Measurements from ENCODE around the gene SHC3. TPM values are rescaled to one million over a fixed set of nuclear protein-coding genes. Genes with fewer than 3 reads are reported as not detected.

The SHC3 gene
- total RNA-seq, 2 donors from 2014 or later = 1.5 to 1.8 TPM

- H3K4me1 ChIP-seq (ENCODE audit: control insufficient read depth in 1 of 2, low read depth in 2 of 2) = no peaks in the 10 kb centered on the region
- H3K4me3 ChIP-seq = no peak overlapping the region
- H3K36me3 ChIP-seq = no peaks in the 10 kb centered on the region
- no peak for ATAC-seq (ENCODE audit: insufficient number of reproducible peaks, low FRiP score, low read depth)
- no peak for DNase-seq (ENCODE audit: low spot score)
- H3K27ac ChIP-seq = no peak overlapping the region
- H3K27me3 ChIP-seq (replicated peaks; ENCODE audit: insufficient read depth) = no peaks in the 10 kb centered on the region
- H3K9me3 ChIP-seq = no peaks in the 10 kb centered on the region
- TF ChIP-seq CTCF (IDR thresholded peaks at IDR 0.05) = no peak
These were observed 218.0 kb downstream of the SHC3 start for GRCh38 chr9:88960632-88961031.

GRCh38 chr9:88959727-88960469 lies 218.7 kb downstream of the SHC3 start:
- TF ChIP-seq CTCF (IDR thresholded peaks at IDR 0.05) = no peak
- no peak for ATAC-seq (ENCODE audit: insufficient number of reproducible peaks, low FRiP score, low read depth)

DNA sequence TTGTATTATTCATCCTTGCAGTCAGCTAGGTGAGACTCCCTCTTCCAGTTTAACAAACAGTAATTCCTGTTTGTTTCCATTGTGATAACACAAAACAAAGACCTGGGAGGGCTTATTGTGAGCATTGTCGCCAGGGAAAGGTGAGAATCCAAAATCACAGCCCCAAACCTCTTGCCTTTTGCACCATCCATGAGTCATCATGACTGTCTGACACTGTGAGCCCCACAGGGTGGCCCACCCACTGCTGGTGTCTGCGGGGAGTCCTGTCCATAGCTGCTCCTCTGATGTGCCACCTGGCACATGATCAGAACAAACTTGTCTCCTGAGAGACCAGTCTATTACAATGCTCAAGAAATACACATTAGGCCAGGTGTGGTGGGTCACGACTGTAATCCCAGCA lies 221.1 kb downstream of the SHC3 start:
- DNase-seq (ENCODE audit: low spot score) (no peak), ATAC-seq (ENCODE audit: insufficient number of reproducible peaks, low FRiP score, low read depth) (no peak)
- no peak for TF ChIP-seq CTCF (IDR thresholded peaks at IDR 0.05)
- Histone ChIP-seq H3K36me3 (no peaks in the 10 kb centered on the region), H3K27ac (no peak overlapping the region), H3K9me3 (no peaks in the 10 kb centered on the region), H3K4me3 (no peak overlapping the region), H3K27me3 (replicated peaks; ENCODE audit: insufficient read depth) (no peaks in the 10 kb centered on the region), H3K4me1 (ENCODE audit: control insufficient read depth in 1 of 2, low read depth in 2 of 2) (no peaks in the 10 kb centered on the region)

More at GRCh38 chr9:88959727-88960469, 218.7 kb downstream of the SHC3 start:
- no peak overlapping the region for H3K4me3 ChIP-seq
- H3K9me3 ChIP-seq = no peaks in the 10 kb centered on the region
- no peaks in the 10 kb centered on the region for H3K4me1 ChIP-seq (ENCODE audit: control insufficient read depth in 1 of 2, low read depth in 2 of 2)
- DNase-seq (ENCODE audit: low spot score) = no peak
- H3K36me3 ChIP-seq = no peaks in the 10 kb centered on the region
- H3K27ac ChIP-seq = no peak overlapping the region
- H3K27me3 ChIP-seq (replicated peaks; ENCODE audit: insufficient read depth) = no peaks in the 10 kb centered on the region

Other genes starting within 250 kb of the SHC3 start
- gene S1PR3, start 187.3 kb downstream of the SHC3 start, total RNA-seq = 100 to 1,000 TPM; 125 to 173 TPM
- 1 to 10 TPM; 2.3 to 4.7 TPM for gene CKS2, start 132.4 kb upstream of the SHC3 start, total RNA-seq
- 10 to 100 TPM; 37.2 to 91.5 TPM for gene SECISBP2, start 139.7 kb upstream of the SHC3 start, total RNA-seq

Data from thoracic aorta (tissue), 2 donors.